Measurements from ENCODE around the gene PDGFD. TPM values are rescaled to one million over a fixed set of nuclear protein-coding genes. Genes with fewer than 3 reads are reported as not detected.

Gene PDGFD
- total RNA-seq, 1 donor from 2014 or later: 2.2 TPM

DNA sequence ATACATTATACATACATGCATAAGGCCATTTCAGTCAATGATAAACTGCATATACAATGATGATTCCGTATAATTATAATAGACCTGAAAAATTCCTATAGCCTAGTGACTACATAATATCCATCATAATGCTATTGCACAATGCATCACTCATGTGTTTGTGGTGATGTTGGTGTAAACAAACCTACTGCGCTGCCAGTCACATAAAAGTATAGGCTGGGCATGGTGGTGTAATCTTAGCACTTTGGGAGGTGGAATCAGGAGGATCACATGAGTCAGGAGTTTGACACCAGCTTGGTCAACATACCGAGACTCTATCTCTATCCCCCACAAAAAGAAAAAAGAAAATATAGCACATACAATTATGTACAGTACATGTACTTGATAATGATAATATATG, 291.2 kb downstream of the PDGFD start:
- TF ChIP-seq, protein P1, sequence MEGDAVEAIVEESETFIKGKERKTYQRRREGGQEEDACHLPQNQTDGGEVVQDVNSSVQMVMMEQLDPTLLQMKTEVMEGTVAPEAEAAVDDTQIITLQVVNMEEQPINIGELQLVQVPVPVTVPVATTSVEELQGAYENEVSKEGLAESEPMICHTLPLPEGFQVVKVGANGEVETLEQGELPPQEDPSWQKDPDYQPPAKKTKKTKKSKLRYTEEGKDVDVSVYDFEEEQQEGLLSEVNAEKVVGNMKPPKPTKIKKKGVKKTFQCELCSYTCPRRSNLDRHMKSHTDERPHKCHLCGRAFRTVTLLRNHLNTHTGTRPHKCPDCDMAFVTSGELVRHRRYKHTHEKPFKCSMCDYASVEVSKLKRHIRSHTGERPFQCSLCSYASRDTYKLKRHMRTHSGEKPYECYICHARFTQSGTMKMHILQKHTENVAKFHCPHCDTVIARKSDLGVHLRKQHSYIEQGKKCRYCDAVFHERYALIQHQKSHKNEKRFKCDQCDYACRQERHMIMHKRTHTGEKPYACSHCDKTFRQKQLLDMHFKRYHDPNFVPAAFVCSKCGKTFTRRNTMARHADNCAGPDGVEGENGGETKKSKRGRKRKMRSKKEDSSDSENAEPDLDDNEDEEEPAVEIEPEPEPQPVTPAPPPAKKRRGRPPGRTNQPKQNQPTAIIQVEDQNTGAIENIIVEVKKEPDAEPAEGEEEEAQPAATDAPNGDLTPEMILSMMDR (IDR thresholded peaks at IDR 0.05): no peak
- no peaks in the 10 kb centered on the region for H3K9me3 Mint-ChIP-seq (ENCODE audit: unreplicated experiment)
- H3K27me3 Mint-ChIP-seq (ENCODE audit: unreplicated experiment): no peaks in the 10 kb centered on the region
- no peaks in the 10 kb centered on the region for H3K4me1 Mint-ChIP-seq (ENCODE audit: unreplicated experiment)
- H3K36me3 Mint-ChIP-seq (ENCODE audit: unreplicated experiment): no peaks in the 10 kb centered on the region
- no peak overlapping the region for H3K4me3 Mint-ChIP-seq (ENCODE audit: unreplicated experiment)
- H3K27ac Mint-ChIP-seq (ENCODE audit: unreplicated experiment): no peak overlapping the region
- no peak for DNase-seq (ENCODE audit: extremely low spot score, unreplicated experiment)

DNA sequence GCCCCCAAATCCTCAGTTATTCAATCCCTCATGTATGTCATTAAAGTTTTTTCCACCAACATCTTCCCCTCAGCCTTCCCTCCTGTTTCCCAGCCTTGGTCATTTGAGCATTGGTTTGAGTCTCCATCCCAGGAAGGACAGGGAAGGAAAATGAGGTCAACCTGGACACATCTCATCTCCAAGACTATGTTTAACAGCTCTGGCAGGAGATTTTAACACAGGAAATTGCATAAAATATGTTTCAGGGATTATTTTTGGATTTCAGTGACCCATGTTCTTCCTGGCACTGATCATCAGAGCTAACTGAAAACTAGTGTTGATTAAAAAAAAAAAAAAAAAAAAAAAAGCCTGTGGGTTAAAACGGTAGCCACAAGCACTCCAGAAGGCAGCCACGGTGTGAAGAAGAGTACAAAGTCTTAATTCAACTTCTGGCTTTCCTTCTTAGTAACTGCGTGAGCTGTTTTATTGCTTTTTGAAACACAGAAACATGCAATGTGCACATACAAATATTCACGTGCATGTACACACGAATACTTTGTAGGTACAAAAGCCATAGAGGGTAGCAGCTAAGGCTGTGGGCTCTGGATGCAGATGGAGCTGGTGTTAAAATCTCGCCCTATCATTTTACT, 291.9 kb downstream of the PDGFD start:
- H3K4me1 Mint-ChIP-seq (ENCODE audit: unreplicated experiment): no peaks in the 10 kb centered on the region
- no peak overlapping the region for H3K27ac Mint-ChIP-seq (ENCODE audit: unreplicated experiment)
- H3K9me3 Mint-ChIP-seq (ENCODE audit: unreplicated experiment): no peaks in the 10 kb centered on the region
- H3K4me3 Mint-ChIP-seq (ENCODE audit: unreplicated experiment): no peak overlapping the region
- no peaks in the 10 kb centered on the region for H3K27me3 Mint-ChIP-seq (ENCODE audit: unreplicated experiment)
- DNase-seq (ENCODE audit: extremely low spot score, unreplicated experiment): no peak
- TF ChIP-seq, protein P1 (IDR thresholded peaks at IDR 0.05): no peak
- no peaks in the 10 kb centered on the region for H3K36me3 Mint-ChIP-seq (ENCODE audit: unreplicated experiment)

DNA sequence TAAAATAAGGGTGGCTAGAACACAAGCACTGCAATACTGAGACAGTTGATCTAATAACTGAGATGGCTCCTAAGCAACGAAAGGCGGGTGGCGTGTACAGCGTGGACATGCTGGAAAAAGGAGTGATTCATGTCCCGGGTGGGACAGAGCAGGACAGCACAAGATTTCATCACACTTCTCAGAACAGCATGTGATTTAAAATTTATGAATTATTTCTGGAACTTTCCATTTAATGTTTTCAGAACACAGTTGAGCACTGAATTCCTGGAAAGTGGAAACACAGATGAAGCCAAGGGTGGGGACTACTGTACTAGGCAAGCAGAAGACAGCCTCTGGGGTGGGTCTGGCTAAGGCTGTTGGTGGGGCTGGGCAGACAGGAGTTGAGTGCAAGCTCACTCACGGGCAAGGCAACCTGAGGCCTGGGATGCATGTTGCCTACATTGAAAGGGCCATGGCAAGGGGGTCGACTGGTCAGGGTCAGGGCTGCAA, 293.1 kb downstream of the PDGFD start:
- TF ChIP-seq, protein P1 (IDR thresholded peaks at IDR 0.05): no peak
- H3K4me3 Mint-ChIP-seq (ENCODE audit: unreplicated experiment): no peak overlapping the region
- H3K27ac Mint-ChIP-seq (ENCODE audit: unreplicated experiment): no peak overlapping the region
- no peaks in the 10 kb centered on the region for H3K9me3 Mint-ChIP-seq (ENCODE audit: unreplicated experiment)
- H3K4me1 Mint-ChIP-seq (ENCODE audit: unreplicated experiment): no peaks in the 10 kb centered on the region
- DNase-seq (ENCODE audit: extremely low spot score, unreplicated experiment): no peak
- no peaks in the 10 kb centered on the region for H3K36me3 Mint-ChIP-seq (ENCODE audit: unreplicated experiment)
- H3K27me3 Mint-ChIP-seq (ENCODE audit: unreplicated experiment): no peaks in the 10 kb centered on the region

DNA sequence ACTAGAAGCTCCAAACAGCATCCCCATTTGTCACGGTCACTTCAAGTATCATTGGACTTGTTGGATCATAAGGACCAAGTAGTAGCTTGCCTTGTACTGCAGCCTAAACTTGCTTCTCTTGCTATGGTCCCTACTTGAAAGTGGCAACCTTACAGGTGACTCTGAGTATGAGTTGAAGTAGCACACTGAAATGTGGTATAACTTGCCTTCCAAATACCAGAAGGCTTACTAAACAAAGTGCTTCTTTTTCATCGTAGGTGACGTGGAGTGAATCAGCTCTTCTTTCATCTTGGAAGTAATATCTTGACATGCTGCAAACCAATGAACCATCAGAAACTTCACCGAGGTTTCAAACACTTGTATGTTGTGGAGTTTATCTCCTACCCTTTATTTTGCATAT, 296.5 kb downstream of the PDGFD start:
- Mint-ChIP-seq H3K36me3 (ENCODE audit: unreplicated experiment) (no peaks in the 10 kb centered on the region), H3K4me3 (ENCODE audit: unreplicated experiment) (no peak overlapping the region), H3K27me3 (ENCODE audit: unreplicated experiment) (no peaks in the 10 kb centered on the region), H3K4me1 (ENCODE audit: unreplicated experiment) (no peaks in the 10 kb centered on the region), H3K9me3 (ENCODE audit: unreplicated experiment) (no peaks in the 10 kb centered on the region), H3K27ac (ENCODE audit: unreplicated experiment) (no peak overlapping the region)
- no peak for DNase-seq (ENCODE audit: extremely low spot score, unreplicated experiment)
- TF ChIP-seq, protein P1 (IDR thresholded peaks at IDR 0.05): no peak

DNA sequence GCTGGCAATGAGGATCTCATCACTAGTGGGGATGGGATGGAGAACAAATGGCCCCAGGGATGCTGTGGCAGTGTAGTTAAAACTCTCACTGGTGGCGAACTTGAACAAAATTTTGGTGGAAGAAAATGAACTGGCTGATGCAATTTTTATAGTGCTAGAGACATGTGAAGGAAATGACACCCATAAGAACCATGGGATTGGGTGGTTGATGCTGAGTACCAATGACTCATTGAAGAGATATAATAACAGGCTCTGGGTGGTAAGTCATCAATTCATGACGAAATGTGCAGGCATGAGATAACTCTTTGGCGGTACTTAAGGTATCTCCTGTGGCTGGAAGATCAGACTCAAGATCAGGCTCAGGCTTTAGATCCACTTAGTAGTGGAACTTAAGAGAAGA, 300.4 kb downstream of the PDGFD start:
- TF ChIP-seq, protein P1 (IDR thresholded peaks at IDR 0.05): no peak
- H3K36me3 Mint-ChIP-seq (ENCODE audit: unreplicated experiment): no peaks in the 10 kb centered on the region
- H3K27me3 Mint-ChIP-seq (ENCODE audit: unreplicated experiment): no peaks in the 10 kb centered on the region
- DNase-seq (ENCODE audit: extremely low spot score, unreplicated experiment): no peak
- H3K27ac Mint-ChIP-seq (ENCODE audit: unreplicated experiment): no peak overlapping the region
- no peak overlapping the region for H3K4me3 Mint-ChIP-seq (ENCODE audit: unreplicated experiment)
- H3K4me1 Mint-ChIP-seq (ENCODE audit: unreplicated experiment): no peaks in the 10 kb centered on the region
- no peaks in the 10 kb centered on the region for H3K9me3 Mint-ChIP-seq (ENCODE audit: unreplicated experiment)

Data from osteocyte (in vitro differentiated cells).